ENCODE data around the gene NGFR. TPM values are rescaled to one million over a fixed set of nuclear protein-coding genes. Genes with fewer than 3 reads are reported as not detected.

The NGFR gene
- total and polyA plus RNA-seq, 4 experiments from 2014 or later, result 0.47 TPM; not detected in 3

DNA sequence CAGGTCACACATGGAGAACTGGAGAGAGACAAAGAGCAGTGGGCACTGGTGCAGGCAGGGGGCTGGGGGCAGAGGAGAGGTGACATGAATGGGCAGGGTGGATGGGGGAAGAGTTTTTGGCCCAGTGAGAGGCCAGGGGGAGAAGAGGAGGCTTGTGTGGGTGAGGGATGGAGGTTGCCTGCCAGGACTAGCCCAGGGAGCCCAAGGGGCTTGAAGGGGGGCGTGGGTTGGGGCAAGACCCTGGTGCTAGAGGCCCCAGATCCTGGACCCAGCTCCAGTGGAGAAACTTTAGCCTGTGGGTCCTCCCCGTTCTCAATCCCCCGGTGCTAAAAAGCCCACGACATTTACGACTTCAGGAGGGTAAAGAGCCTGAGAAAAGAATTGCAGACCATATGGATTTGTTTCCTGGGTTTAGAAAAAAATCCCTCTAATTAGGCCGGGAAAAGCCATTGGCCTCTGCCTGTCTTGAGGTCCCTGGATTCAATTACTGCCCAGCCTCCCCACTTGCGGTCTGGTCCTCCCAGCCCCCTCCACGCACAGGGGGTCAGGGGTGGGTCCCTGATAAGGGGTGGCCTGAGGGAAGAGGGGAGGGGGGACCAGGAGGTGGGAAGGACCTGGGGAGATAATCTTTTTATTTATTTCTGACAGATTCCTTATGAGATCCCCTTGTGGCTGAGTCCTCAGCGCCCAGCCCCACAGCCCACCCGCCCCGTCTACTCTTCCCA is 33.0 kb downstream of the NGFR start:
- CTCF ChIA-PET (ENCODE audit: partially characterized antibody), result no interaction called here

DNA sequence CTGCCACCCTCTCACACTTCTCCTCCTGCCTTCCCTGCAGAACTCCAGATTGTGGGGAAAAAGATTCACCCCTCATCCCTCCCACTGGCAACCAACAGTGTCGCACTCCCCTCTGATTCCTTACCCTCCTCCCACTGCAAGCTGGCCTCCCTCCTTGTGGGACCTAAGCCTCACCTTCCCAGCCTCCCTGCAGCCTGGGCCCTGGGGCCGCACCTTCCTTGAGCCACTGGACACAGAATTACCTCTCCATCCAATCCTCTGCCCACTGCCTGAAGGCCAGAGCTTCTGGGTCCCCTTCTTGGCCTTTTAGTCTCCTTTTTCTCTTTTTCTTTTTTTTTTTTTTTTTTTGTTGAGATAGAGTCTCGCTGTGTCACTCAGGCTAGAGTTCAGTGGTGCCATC is 33.9 kb downstream of the NGFR start:
- Histone ChIP-seq H3K4me3 (ENCODE audit: low read length in 2 of 2) (no peak overlapping the region), H3K27me3 (ENCODE audit: insufficient read depth, low read length) (no peaks in the 10 kb centered on the region), H3K4me1 (ENCODE audit: insufficient read depth, low read length) (peaks cover 1% of the 10 kb centered on the region), H3K9me3 (ENCODE audit: control insufficient read depth in 1 of 2, low read length in 2 of 2) (no peaks in the 10 kb centered on the region), H3K36me3 (ENCODE audit: insufficient read depth, low read length) (no peaks in the 10 kb centered on the region), H3K27ac (ENCODE audit: low read depth, low read length) (no peak overlapping the region)
- Mint-ChIP-seq H3K27ac (peak overlapping the region in 1 of 7 donors; percentile 12), H3K36me3 (no peaks in the 10 kb centered on the region), H3K4me3 (no peak overlapping the region), H3K4me1 (peaks cover 0 to 2% (median 0%) of the 10 kb centered on the region in 4 donors), H3K9me3 (no peaks in the 10 kb centered on the region), H3K27me3 (peaks cover 12 to 15% of the 10 kb centered on the region in 2 donors)
- DNase-seq, result no peak
- intact Hi-C loops (cut with micrococcal nuclease), result no loop called here
- POLR2A ChIA-PET (ENCODE audit: partially characterized antibody), result no interaction called here
- CTCF ChIA-PET (ENCODE audit: partially characterized antibody), result no interaction called here

More for the DNA sequence above, 33.0 kb downstream of the NGFR start:
- peaks cover 2 to 10% (median 5%) of the 10 kb centered on the region in 4 donors for H3K4me1 Mint-ChIP-seq
- intact Hi-C loops (cut with micrococcal nuclease), result no loop called here
- H3K27ac Mint-ChIP-seq, result no peak overlapping the region
- H3K36me3 ChIP-seq (ENCODE audit: insufficient read depth, low read length), result no peaks in the 10 kb centered on the region
- no peak overlapping the region for H3K27ac ChIP-seq (ENCODE audit: low read depth, low read length)
- H3K9me3 ChIP-seq (ENCODE audit: control insufficient read depth in 1 of 2, low read length in 2 of 2), result no peaks in the 10 kb centered on the region
- H3K4me1 ChIP-seq (ENCODE audit: insufficient read depth, low read length), result peaks cover 7% of the 10 kb centered on the region
- no peaks in the 10 kb centered on the region for H3K9me3 Mint-ChIP-seq
- no peaks in the 10 kb centered on the region for H3K36me3 Mint-ChIP-seq
- no peak overlapping the region for H3K4me3 Mint-ChIP-seq
- POLR2A ChIA-PET (ENCODE audit: partially characterized antibody), result no interaction called here
- DNase-seq, result no peak
- H3K4me3 ChIP-seq (ENCODE audit: low read length in 2 of 2), result no peak overlapping the region
- peaks cover 7 to 12% of the 10 kb centered on the region in 2 donors for H3K27me3 Mint-ChIP-seq
- no peaks in the 10 kb centered on the region for H3K27me3 ChIP-seq (ENCODE audit: insufficient read depth, low read length)

DNA sequence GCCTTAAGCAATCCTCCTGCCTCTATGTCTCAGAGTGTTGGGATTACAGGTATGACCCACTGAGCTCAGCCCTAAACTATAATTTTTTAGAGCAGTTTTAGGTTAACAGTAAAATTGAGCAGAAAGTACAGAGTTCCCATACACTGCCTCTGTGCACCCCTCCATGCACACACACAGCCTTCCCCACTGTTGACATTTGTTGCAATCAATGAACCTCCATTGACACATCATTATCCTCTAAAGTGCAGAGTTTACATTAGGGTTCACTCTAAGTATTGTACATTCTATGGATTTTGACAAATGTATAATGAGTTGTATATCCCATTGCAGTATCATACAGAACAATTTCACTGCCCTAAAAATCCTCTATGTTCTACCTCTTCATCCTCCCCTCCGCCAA is 35.0 kb downstream of the NGFR start:
- H3K9me3 Mint-ChIP-seq, result no peaks in the 10 kb centered on the region
- H3K27ac ChIP-seq (ENCODE audit: low read depth, low read length), result no peak overlapping the region
- H3K36me3 ChIP-seq (ENCODE audit: insufficient read depth, low read length), result no peaks in the 10 kb centered on the region
- ChIA-PET POLR2A (ENCODE audit: partially characterized antibody) (no interaction called here), CTCF (ENCODE audit: partially characterized antibody) (no interaction called here)
- no peak for DNase-seq
- H3K27ac Mint-ChIP-seq, result no peak overlapping the region
- intact Hi-C loops (cut with micrococcal nuclease), result no loop called here
- no peaks in the 10 kb centered on the region for H3K4me1 ChIP-seq (ENCODE audit: insufficient read depth, low read length)
- no peaks in the 10 kb centered on the region for H3K27me3 ChIP-seq (ENCODE audit: insufficient read depth, low read length)
- H3K36me3 Mint-ChIP-seq, result no peaks in the 10 kb centered on the region
- H3K9me3 ChIP-seq (ENCODE audit: control insufficient read depth in 1 of 2, low read length in 2 of 2), result no peaks in the 10 kb centered on the region
- no peak overlapping the region for H3K4me3 ChIP-seq (ENCODE audit: low read length in 2 of 2)
- H3K4me3 Mint-ChIP-seq, result no peak overlapping the region
- H3K4me1 Mint-ChIP-seq, result no peaks in the 10 kb centered on the region
- peaks cover 12 to 17% of the 10 kb centered on the region in 2 donors for H3K27me3 Mint-ChIP-seq

DNA sequence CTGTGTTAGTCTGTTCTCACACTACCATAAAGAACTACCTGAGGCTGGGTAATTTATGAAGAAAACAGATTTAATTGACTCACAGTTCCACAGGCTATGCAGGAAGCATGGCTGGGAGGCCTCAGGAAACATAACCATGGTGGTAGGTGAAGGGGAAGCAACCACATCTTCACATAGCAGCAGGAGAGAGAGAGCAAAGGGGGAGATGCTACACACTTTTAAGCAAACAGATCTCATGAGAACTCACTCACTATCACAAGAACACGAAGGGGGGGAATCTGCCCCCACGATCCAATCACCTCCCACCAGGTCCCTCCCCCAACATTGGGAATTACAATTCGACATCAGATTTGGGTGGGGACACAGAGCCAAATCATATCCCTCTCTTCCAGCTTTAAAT is 48.8 kb downstream of the NGFR start:
- peaks cover 0 to 5% of the 10 kb centered on the region in 2 donors for H3K36me3 Mint-ChIP-seq
- H3K4me3 ChIP-seq (ENCODE audit: low read length in 2 of 2), result no peak overlapping the region
- H3K9me3 Mint-ChIP-seq, result peaks cover 0 to 27% (median 12%) of the 10 kb centered on the region in 8 donors
- no peaks in the 10 kb centered on the region for H3K4me1 Mint-ChIP-seq
- no peak for DNase-seq
- CTCF ChIA-PET (ENCODE audit: partially characterized antibody), result interaction anchor here (4.1 kb wide), 1 partner anchor 13 kb away, joined by 22 read pairs; no protein-coding TSS in a partner anchor
- H3K27me3 Mint-ChIP-seq, result peaks cover 5 to 12% of the 10 kb centered on the region in 2 donors
- POLR2A ChIA-PET (ENCODE audit: partially characterized antibody), result no interaction called here
- intact Hi-C loops (cut with micrococcal nuclease), result no loop called here
- H3K4me1 ChIP-seq (ENCODE audit: insufficient read depth, low read length), result no peaks in the 10 kb centered on the region
- no peaks in the 10 kb centered on the region for H3K36me3 ChIP-seq (ENCODE audit: insufficient read depth, low read length)
- H3K27me3 ChIP-seq (ENCODE audit: insufficient read depth, low read length), result no peaks in the 10 kb centered on the region
- H3K9me3 ChIP-seq (ENCODE audit: control insufficient read depth in 1 of 2, low read length in 2 of 2), result no peaks in the 10 kb centered on the region
- H3K4me3 Mint-ChIP-seq, result peak overlapping the region in 1 of 8 donors; percentile 41
- H3K27ac ChIP-seq (ENCODE audit: low read depth, low read length), result no peak overlapping the region
- no peak overlapping the region for H3K27ac Mint-ChIP-seq

DNA sequence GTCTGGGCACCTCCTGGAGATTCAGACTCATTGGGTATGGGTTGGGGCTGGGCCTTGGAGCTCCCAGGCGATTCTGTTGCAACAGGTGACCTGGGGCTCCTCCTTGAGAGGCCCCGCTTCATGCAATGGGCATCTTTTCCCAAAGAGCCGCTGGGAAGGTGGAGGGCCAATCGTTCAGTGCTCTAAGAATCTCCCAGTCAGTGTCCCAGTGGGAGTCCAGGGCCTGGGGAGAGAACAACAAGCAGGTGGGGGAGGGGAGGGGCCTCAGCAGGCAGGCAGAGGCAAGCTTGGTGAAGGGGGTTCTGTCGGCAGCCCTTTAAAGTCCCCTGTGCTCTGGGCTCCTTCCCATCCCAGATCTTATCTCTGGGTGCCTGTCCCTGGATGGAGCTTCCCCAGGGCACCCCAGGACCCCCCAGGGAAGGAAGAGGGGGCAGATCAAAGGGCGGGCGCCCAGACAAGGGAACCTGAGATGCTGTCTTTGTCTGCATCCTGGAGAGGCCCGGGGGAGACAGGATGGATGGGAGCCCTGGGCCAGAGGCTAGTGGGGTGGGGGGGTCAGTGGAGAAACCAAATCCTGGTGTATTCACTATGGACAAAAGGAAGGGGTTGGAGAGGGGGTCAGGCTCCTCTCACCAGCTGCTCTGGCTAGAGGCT is 50.0 kb downstream of the NGFR start:
- POLR2A ChIA-PET (ENCODE audit: partially characterized antibody), result no interaction called here

DNA sequence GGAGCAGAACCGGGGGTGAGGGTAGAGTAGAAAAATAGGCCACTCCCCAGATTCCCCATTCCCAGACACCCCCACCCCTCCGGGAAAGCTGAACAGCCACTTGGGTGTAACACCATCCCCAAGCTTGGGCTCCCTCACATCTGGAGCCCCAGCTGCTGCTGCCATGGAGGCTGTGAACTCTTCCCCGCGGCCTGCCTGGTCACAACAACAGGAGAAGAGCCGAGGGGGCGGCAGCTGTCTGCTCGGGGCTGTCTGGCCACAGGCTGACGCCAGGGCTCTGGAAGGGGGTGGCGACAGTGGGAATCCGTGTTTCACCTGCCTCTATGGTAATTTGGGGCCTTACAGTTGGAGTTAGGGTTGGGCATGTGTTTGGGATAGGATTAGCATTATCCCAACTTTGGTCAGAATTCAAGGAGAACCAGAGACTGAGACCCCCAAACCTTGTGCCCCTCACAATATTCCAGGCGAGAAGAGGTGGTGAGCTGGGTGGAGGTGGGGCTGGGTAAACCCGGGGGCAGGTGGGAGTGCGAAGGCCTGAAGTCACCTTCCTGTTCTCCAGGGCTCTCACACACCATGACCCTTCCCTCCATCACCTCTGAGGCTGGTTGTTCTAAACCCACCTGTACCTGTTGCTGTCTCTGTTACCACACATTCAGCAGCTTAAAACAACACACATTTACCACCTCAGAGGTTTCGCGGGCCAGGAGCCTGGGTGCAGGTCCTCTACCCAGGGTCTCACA is 50.9 kb downstream of the NGFR start:
- no peaks in the 10 kb centered on the region for H3K4me1 Mint-ChIP-seq
- no peaks in the 10 kb centered on the region for H3K9me3 ChIP-seq (ENCODE audit: control insufficient read depth in 1 of 2, low read length in 2 of 2)
- H3K4me3 Mint-ChIP-seq, result no peak overlapping the region
- no peak overlapping the region for H3K27ac Mint-ChIP-seq
- intact Hi-C loops (cut with micrococcal nuclease), result no loop called here
- peaks cover 5 to 12% of the 10 kb centered on the region in 2 donors for H3K27me3 Mint-ChIP-seq
- no peak for DNase-seq
- H3K27me3 ChIP-seq (ENCODE audit: insufficient read depth, low read length), result no peaks in the 10 kb centered on the region
- CTCF ChIA-PET (ENCODE audit: partially characterized antibody), result interaction anchor here (4.1 kb wide), 1 partner anchor 11 kb away, joined by 22 read pairs; no protein-coding TSS in a partner anchor
- no peaks in the 10 kb centered on the region for H3K4me1 ChIP-seq (ENCODE audit: insufficient read depth, low read length)
- H3K4me3 ChIP-seq (ENCODE audit: low read length in 2 of 2), result no peak overlapping the region
- H3K36me3 ChIP-seq (ENCODE audit: insufficient read depth, low read length), result no peaks in the 10 kb centered on the region
- peaks cover 0 to 22% (median 10%) of the 10 kb centered on the region in 8 donors for H3K9me3 Mint-ChIP-seq
- H3K36me3 Mint-ChIP-seq, result peaks cover 0 to 5% of the 10 kb centered on the region in 2 donors
- no peak overlapping the region for H3K27ac ChIP-seq (ENCODE audit: low read depth, low read length)
- POLR2A ChIA-PET (ENCODE audit: partially characterized antibody), result no interaction called here

More for the DNA sequence above, 50.0 kb downstream of the NGFR start:
- Mint-ChIP-seq H3K4me3 (no peak overlapping the region), H3K36me3 (peaks cover 0 to 5% of the 10 kb centered on the region in 2 donors), H3K9me3 (peaks cover 0 to 27% (median 12%) of the 10 kb centered on the region in 8 donors), H3K4me1 (no peaks in the 10 kb centered on the region), H3K27me3 (peaks cover 5 to 12% of the 10 kb centered on the region in 2 donors), H3K27ac (no peak overlapping the region)
- Histone ChIP-seq H3K36me3 (ENCODE audit: insufficient read depth, low read length) (no peaks in the 10 kb centered on the region), H3K4me3 (ENCODE audit: low read length in 2 of 2) (no peak overlapping the region), H3K27ac (ENCODE audit: low read depth, low read length) (no peak overlapping the region), H3K4me1 (ENCODE audit: insufficient read depth, low read length) (no peaks in the 10 kb centered on the region), H3K9me3 (ENCODE audit: control insufficient read depth in 1 of 2, low read length in 2 of 2) (no peaks in the 10 kb centered on the region), H3K27me3 (ENCODE audit: insufficient read depth, low read length) (no peaks in the 10 kb centered on the region)
- intact Hi-C loops (cut with micrococcal nuclease), result no loop called here
- DNase-seq, result no peak
- CTCF ChIA-PET (ENCODE audit: partially characterized antibody), result interaction anchor here (4.1 kb wide), 1 partner anchor 12 kb away, joined by 22 read pairs; no protein-coding TSS in a partner anchor

Measured in CD4-positive, alpha-beta memory T cell (primary cell).